COLO668 (cell line): ENCODE measurements around the gene UGT2B7.
"Not testable (repeated sequence)": the region's sequence is repeated elsewhere in the genome, so short reads cannot be mapped to it uniquely, and the experiment has no call there.

ENCODE experiments used
- DNase-seq: peaks from one replicate; lab custom pipeline; 2025; ENCODE audit not compliant: unreplicated experiment; lab: John Stamatoyannopoulos, UW

Gene UGT2B7

GRCh38 chr4:69096111-69096656, at the start of gene UGT2B7:
TSS of gene UGT2B7 (plus strand) at chr4:69096474. CDS start at chr4:69096521, 47 bp downstream.
- DNase-seq = no peak

- no peak for DNase-seq
These were observed 46.4 kb upstream of the UGT2B7 start for GRCh38 chr4:69049860-69050259.

GRCh38 chr4:69050853-69051575, 45.3 kb upstream of the UGT2B7 start:
- not testable (repeated sequence) for DNase-seq

- DNase-seq = no peak
These were observed 44.7 kb upstream of the UGT2B7 start for GRCh38 chr4:69051576-69051943.

GRCh38 chr4:69053309-69053885, 42.9 kb upstream of the UGT2B7 start:
- not testable (repeated sequence) for DNase-seq

GRCh38 chr4:69054033-69054432, 42.2 kb upstream of the UGT2B7 start:
- DNase-seq = not testable (repeated sequence)

- DNase-seq = no peak
These were observed 41.6 kb upstream of the UGT2B7 start for GRCh38 chr4:69054578-69055200.

GRCh38 chr4:69056150-69056549, 40.1 kb upstream of the UGT2B7 start:
- no peak for DNase-seq

- DNase-seq = no peak
These were observed 39.2 kb upstream of the UGT2B7 start for GRCh38 chr4:69056921-69057550.

- no peak for DNase-seq
These were observed 38.5 kb upstream of the UGT2B7 start for GRCh38 chr4:69057620-69058409.

GRCh38 chr4:69058410-69059059, 37.7 kb upstream of the UGT2B7 start:
- no peak for DNase-seq

- DNase-seq = no peak
These were observed 35.5 kb upstream of the UGT2B7 start for GRCh38 chr4:69060651-69061308.

GRCh38 chr4:69064391-69064790, 31.9 kb upstream of the UGT2B7 start:
- no peak for DNase-seq

- no peak for DNase-seq
These were observed 29.3 kb upstream of the UGT2B7 start for GRCh38 chr4:69066945-69067344.

- DNase-seq = no peak
These were observed 27.2 kb upstream of the UGT2B7 start for GRCh38 chr4:69069085-69069484.

GRCh38 chr4:69070590-69070989, 25.7 kb upstream of the UGT2B7 start:
- DNase-seq = no peak

- no peak for DNase-seq
These were observed 25.0 kb upstream of the UGT2B7 start for GRCh38 chr4:69071286-69071685.

- DNase-seq = no peak
These were observed 22.9 kb upstream of the UGT2B7 start for GRCh38 chr4:69073375-69073774.

GRCh38 chr4:69075061-69075792, 21.0 kb upstream of the UGT2B7 start:
- DNase-seq = no peak
